ENCODE measurements around the gene DDX4.
"Not testable (repeated sequence)": the region's sequence is repeated elsewhere in the genome, so short reads cannot be mapped to it uniquely, and the experiment has no call there.

The DDX4 gene

DNA sequence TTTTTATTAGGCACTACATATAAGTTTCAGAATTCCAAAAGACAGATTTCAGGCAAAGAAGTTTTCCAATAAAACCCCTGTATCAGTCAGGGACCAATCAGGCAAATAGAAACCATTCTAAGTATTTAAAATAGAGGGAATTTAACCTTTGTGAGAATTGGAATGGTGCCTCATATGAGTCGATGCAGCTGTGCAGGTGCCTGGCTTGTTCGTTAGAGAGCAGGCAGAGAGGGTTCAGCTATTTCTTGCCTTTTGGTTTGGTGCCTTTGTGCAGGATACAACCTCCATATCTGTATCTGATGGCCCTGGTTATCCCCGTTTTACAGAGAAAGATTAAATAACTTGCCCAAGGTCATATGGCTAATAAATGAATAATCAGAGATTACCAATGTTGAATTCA is 6.0 kb upstream of the DDX4 start:
- no peak for DNase-seq

DNA sequence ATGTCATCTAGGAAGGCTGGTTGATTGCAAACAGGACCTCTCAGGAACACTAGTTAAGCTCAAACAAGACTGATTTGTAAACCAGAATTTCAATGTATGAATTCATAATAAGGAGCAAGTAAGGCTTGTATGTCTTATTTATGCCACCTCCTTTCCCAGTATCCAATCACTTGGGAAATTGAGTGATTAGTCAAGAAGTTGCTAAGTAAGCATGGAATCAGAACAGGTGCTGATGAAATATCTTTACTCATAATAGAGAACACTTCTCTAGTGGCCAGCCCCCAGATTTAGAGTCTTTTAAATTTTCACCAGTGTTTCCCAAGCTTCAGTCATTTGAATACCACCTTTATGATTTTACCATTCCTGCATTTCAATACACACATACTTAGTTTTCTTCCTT is 5.3 kb upstream of the DDX4 start:
- no peak for DNase-seq

DNA sequence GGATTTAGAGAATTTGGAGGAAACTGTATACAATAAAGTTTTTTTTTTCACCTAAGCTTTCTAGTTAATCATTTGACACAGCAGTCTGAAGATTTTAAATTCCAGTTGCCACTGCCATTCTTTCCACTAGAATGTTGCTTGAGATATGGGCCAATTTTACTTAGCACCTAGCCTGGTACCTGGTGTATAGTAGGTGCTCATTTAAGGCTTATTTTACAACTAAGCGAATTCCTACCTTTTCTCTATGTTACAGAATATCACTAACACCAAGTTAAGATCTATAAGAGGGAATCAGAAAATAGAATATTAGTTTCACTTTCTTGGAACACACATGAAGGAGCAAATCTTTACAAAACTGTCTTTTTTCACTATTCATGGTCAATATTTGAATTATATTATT is 3.2 kb upstream of the DDX4 start:
- DNase-seq: no peak

DNA sequence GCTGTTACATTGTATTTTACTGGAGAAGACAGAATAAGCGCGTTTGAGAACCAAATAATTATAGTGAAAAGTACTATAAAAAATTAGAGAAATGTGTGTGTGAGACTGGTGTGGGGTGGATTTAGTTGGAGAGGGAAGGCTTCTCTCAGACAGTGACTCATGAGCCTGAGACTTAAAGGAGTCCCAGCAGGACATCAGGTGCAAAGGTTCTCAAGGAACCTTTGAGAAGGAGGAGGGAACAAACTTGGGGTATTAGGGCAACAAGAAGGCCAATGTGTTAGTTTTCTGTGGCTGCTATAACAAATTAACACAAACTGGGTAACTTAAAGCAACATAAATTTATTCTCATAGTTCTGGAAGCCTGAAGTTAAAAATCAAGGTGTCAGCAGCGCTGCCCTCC is 4.9 kb downstream of the DDX4 start:
- DNase-seq: no peak

DNA sequence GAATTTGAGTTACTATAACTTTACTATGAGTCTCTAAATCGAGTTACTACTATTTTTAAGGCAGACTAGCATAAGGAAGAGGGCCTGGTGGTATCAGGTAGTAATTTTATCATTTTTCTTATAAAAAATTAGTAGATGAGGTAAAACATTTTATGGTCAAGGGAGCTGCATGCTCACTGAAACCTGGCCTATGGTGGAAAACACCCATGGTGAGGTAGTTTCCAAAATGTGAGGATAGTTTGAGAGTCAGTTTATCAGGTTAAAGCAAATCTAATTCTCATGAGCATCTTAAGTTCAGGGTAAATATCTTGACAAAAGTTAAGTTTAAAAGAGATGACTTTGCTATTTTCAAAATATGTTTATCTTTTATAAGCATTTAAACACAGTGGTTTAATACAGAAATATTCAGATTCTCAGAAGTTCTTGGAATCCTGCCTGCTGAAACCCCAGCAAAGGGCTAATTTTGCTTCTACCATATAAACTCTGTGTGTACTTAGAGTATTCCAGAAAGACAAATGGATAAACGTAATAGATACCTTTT is 10.0 kb downstream of the DDX4 start:
- no peak for DNase-seq

DNA sequence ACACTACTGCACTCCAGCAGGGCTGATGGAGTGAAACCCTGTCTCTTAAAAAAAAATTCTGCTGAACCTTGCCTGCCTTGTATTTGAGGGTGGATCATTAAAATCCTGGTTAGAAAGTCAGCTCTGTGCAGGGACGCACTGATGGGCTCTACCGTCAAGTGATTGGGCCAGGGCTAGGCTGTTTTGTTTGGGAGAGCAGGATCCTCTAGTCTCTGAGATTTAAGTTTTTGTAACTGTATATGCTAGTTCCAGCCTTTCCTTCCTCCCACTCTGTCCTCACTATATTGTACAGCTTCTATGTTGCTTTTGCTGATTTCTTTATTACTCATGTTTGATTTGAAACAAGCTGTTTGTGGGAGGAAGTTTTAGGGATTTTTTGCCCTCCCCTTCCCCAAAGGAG is 11.5 kb downstream of the DDX4 start:
- no peak for DNase-seq

DNA sequence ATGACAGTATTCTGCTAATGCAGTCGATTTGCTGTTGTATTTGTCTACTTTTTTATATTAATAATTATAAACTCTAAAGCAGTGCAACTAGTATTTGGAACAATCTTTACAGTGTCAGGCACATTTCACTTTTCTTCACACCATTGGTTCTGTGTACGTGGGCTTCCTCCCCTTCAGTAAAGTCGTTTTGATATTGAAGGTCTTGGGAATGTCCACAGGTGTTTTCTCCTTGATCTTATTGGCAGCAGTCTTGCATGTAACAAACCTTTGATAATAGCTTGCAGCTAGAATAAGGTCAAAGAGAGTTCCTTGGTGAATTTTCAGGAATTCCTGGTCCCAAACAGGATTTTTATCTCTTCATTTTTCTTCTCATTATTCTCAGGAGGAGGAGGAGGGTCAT is 12.2 kb downstream of the DDX4 start:
- no peak for DNase-seq

DNA sequence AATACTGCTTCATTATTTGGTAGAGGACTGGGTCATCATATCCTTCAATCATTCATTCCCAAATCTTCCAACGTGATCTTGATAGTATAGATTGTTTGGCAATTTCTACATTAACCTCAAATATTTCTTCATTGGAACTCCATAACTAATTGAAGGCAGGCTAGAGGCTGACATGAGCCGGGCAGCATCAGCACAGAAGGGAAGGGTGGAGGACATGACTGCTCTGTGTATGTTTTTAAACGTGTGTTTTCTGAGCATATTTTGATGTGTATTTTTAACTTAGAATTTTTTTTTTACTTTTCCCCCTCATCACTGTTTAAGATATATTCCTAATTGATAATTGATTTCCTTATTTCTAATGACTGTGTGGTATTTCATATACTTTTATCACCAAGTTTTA is 12.6 kb downstream of the DDX4 start:
- DNase-seq: no peak

DNA sequence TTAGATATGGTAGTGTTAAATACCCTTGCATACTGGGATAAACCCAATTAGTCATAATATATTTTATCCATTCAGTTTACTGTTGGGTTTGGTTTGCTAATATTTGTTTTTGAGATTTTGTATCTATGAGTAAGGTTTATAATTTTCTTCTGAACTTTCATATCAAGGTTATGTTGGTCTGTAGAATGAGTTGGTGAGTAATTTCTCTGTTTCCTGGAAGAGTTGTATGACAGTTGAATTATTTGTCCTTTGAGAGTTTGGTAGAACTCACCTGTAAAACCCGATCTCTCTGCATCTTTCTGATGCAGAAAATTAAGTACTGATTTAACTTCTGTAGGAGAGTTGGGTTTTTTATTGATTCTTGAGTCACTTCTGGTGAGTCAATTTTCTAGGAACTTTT is 20.4 kb downstream of the DDX4 start:
- DNase-seq: no peak

DNA sequence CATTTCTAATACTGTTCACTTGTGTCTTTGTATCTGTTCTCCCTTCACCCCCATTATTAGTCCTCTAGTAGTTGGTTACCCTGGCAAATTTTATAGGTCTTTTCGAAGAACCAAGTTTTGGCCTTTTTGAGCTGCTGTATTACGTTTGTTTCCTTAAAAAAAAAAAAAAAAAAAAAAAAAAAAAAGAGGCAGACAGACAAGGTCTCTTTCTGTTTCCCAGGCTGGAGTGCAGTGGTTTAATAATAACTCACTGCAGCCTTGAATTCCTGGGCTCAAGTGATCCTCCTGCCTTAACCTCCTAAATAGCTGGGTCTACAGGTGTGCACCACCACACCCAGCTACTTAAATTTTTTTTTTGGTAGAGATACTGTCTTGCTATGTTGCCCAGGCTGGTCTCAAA is 20.9 kb downstream of the DDX4 start:
- no peak for DNase-seq

DNA sequence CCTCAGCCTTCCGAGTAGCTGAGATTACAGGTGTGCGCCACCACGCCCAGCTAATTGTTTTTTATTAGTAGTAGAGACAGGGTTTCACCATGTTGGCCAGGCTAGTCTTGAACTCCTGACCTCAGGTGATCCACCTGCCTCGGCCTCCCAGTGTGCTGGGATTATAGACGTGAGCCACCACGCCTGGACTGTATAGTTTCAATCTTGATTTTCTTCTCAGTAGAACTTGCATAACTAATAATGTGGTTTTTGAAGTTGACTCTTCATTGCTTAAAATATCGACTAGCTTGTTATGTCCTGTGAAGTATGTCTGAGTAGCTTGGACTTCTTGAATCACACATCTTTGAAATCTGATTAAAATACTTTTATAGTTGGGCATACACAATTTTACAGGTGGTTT is 23.9 kb downstream of the DDX4 start:
- not testable (repeated sequence) for DNase-seq

DNA sequence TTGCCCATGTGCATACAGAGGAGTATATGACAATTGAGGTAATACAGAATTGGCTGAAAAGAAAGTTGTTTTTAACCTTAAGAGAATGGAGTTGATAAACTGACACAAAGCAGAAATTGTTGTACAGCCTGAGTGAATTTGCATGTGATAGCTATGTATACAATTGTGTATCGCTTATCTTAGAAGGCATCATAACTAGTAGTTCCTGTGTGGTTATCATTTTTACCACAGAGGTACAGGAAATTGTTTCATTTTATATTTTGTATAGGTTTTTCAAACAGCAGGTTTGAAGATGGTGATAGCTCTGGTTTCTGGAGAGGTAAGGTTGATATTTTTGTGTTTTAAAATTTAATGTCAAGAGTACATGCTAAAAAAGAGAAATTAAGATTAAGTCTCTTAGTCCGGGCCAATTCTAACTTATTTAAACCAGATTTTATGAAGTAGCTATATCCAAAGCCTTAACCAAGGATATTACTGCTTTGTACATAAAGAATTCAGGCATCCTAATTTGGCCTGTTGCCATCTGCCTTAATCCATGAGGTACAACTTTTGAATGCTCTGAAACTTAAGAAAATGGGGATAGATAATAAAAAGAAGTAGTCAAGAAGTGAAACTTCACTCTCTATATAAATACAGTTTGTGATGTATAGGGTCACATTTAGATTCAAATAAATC is 26.0 kb downstream of the DDX4 start:
- no peak for DNase-seq

DNA sequence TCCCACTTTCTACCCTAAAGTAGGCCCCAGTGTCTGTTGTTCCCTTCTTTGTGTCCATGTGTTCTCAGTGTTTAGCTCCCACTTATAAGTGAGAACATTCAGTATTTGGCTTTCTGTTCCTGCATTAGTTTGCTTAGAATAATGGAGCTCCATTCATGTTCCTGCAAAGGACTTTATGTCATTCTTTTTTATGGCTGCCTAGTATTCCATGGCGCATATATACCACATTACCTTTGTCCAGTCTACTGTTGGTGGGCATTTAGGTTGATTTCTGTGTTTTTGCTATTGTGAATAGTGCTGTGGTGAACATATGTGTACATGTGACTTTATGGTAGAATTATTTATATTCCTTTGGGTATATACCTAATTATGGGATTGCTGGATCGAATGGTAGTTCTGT is 30.4 kb downstream of the DDX4 start:
- DNase-seq: no peak

DNA sequence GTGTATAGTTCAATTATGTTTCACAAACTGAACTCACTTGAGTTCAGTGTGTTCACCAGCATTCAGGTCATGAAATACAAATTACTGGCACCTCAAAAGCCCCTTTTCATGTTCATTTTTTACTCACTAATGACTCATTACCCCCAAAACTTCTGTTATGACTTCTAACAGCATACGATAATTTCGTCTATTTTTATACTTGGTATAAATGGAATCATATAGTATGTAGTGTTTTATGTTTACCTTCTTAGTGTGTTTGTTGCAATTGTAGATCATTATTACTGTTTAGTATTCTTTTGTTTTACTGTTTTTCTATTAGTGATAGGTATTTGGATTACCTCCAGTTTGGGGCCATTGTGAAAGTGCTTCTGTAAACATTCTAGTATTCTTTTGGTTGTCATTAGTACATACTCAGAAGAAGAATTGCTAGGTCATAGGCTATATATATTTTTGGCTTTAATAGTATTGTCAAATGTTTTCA is 33.4 kb downstream of the DDX4 start:
- DNase-seq: no peak

DNA sequence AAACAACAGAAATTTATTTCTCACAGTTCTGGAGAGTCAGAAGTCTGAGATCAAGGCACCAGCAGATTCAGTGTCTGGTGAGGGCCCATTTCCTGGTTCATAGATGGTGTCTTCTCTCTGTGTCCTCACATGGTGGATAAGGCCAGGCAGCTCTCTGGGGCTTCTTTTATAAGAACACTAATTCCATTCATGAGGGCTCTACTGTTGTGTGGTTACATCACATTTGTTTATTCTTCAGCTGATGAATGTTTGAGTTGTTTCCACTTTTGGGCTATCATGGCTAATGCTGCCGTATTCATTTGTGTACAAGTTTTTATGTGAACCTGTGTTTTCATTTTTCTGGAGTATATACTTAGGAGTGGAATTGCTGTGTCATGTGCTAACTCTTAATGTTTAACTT is 35.2 kb downstream of the DDX4 start:
- no peak for DNase-seq

DNA sequence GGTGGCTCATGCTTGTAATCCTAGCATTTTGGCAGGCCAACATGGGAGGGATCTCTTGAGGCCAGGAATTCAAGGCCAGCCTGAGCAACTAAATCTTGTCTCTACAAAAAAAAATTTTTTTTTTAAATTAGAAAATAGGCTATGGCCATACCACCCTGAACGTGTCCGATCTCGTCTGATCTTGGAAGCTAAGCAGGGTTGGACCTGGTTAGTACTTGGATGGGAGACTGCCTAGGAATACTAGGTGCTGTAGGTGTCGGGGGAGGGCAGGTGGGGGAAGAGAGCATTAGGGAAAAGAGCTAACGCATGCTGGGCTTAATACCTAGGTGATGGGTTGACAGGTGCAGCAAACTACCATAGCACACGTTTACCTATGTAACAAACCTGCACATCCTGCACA is 39.5 kb downstream of the DDX4 start:
- DNase-seq: no peak

DNA sequence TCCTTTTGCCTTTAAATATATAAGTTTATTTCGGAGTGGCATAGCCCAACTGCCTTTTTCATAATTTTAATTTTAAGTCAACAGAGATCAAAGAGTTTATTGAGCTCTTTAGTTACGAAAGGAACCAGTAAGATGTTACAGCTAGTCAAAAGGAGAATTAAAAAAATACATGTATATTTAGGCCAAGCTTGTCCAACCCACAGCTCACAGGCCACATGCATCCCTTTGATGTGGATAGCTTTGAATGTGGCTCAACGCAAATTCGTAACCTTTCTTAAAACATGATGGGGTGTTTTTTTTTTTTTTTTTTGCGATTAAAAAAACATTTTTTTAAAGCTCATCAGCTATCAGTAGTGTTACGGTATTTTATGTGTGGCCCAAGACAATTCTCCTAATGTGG is 63.1 kb downstream of the DDX4 start:
- DNase-seq: no peak

DNA sequence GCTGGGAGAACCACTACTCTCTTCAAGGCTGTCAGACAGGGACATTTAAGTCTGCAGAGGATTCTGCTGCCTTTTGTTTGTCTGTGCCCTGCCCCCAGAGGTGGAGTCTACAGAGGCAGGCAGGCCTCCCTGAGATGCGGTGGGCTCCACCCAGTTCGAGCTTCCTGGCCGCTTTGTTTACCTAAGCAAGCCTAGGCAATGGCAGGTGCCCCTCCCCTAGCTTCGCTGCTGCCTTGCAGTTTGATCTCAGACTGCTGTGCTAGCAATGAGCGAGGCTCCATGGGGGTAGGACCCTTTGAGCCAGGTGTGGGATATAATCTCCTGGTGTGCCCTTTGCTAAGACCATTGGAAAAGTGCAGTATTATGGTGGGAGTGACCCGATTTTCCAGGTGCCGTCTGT is 71.0 kb downstream of the DDX4 start:
- DNase-seq: not testable (repeated sequence)

DNA sequence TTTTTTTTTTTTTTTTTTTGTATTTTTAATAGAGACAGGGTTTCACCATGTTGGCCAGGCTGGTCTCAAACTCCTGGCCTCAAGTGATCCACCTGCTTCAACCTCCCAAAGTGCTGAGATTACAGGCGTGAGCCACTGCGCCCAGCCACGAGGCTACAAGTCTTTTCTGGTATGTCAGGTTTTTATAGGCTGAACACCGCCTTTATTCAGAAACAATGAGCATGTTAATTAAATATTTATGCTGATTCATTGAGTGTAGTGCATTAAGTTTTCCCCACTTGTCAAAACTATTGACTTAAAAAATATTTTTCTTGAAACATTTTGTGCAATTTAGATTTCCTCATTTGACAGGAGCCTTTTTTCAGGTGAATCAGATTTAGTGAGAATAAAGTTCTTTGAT is 78.1 kb downstream of the DDX4 start:
- DNase-seq: not testable (repeated sequence)

DNA sequence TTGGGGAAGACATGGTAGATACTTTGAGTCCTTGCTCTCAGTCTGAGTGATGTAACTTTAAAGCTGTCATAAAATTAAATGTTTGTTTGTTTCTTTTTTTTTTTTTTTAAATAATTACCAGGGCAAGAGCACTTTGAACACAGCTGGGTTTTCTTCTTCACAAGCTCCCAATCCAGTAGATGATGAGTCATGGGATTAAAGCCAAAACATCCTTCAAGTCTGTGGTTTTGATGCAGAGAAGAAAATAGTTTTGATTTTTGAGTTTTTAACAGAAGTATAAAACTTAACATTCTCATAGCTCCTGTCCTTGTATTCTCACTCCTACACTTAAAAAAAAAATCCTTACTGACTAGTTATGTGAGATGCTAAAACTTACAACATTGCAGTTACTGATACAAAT is 78.5 kb downstream of the DDX4 start:
- DNase-seq: no peak

DNA sequence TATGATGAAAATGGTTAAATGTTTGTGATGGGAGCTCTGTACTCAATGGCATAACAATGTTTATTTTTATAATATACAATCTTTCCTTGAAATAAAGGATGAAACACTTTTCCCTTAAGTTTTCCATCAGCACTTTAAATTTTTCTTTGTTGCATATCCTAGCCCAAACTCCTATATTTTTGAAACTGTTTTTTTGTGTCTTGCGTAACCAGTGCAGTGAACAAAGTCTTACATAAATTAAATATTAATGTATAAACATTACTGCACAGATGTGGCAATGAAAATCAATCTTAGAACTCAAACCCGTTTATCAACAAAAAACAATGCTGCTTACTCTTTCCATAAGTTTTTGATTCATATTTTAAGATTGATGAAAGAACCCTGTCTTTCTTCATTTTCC is 79.2 kb downstream of the DDX4 start:
- DNase-seq: no peak

DNA sequence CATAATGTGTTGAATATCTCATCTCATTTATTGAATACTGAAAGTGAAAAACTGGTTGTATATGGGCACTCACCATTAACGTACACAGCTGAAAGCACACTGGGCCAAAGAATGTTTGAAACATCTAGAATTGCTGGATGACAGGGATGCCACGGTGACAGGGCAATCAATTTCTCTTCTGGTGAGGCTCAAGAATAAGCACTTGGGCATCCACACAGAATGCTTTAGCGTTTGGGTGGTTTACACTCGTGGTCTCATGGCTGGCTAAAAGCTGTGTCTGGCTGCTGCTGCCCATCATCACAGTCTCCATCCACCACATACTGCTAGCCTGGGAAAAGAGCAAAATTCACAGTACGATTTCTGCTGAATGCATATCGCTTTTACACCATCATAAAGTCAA is 82.6 kb downstream of the DDX4 start:
- DNase-seq: no peak

DNA sequence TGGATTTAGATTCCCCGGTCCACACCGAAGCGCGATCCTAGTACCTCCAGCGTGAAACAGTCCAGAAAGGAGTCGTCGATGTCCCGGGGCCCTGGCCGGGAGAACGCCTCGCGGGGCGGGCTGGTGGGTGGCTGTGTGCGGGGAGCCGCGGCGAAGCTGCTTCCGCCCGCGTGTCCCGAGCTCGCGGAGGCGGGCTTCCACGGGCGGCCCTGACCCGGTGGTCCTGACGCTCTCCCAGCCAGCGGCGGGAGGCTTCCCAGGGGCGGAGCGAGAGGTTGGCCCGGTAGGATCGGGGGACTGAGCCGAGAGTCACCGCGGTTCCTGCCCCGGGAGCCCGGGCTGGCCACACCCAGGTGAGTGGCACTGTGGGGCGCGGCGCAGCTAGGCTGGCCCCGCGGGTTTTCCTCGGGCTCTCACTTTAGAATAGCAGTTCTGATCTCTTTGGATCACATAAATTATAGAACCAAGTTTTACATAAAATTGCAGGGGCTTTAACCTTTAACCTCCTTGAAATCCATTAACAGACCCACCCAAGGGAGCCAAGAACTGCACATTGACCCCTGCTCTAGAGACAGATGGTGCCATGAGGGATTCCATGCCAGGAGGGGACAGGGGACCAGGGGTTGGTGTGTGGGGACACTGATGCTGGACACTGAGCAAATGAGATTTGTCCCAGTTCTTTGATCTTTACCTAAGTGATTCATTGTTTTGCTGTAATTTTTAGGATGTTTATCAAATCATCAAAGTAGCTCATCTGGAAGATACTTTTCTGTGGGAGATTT is 84.1 kb downstream of the DDX4 start:
- no peak for DNase-seq

DNA sequence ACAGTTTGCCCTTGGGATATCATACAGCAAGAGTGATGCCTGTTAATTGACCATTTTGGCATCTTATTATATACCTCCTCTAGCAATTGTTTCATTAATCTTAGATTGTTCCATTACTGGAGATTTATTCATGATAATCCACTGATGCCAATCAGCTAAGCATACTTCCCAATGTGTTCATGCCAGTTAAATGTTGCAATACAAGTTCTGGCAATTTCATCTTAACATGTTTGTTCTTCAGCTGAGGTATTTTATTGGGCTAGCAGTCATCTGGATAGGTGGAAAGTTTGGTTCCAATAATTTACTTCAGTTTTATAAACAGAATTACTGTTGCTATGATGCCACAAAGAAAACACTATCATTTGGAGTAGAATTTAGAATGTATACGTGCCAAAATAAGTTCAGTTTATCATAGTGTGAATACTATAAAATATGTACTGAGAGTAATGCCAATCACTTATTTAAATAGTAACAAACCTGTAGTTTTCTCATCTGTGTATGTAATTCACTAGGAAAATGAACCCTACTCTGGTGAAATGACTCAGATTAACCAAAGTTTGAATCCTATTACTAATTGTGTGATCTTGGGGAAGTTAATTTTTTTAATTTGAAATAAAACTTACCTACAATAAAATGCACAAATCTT is 85.4 kb downstream of the DDX4 start:
- DNase-seq: no peak
